Cerebellar nuclear complex (tissue), 1 donor: ENCODE measurements around the gene CTSE.
A peak's percentile ranks its signal among the peaks of the same experiment; 100 is the strongest.

Experiments
- DNase-seq, 2 experiments: peaks; one replicate each; lab custom pipeline; 2025; lab: John Stamatoyannopoulos, UW

CTSE gene

GRCh38 chr1:205991237-205991636 is 32.5 kb downstream of the CTSE start:
- DNase-seq = no peak

GRCh38 chr1:205990226-205990625 is 33.5 kb downstream of the CTSE start:
- no peak for DNase-seq

GRCh38 chr1:205989786-205990185 is 33.9 kb downstream of the CTSE start:
- DNase-seq = no peak

GRCh38 chr1:205988585-205988995 is 35.1 kb downstream of the CTSE start:
- DNase-seq = no peak

GRCh38 chr1:205986861-205987260 is 36.8 kb downstream of the CTSE start:
- no peak for DNase-seq

GRCh38 chr1:205986292-205986691 is 37.4 kb downstream of the CTSE start:
- no peak for DNase-seq

GRCh38 chr1:205985330-205986005 is 38.2 kb downstream of the CTSE start:
- DNase-seq = no peak

GRCh38 chr1:205983925-205984725 is 39.6 kb downstream of the CTSE start:
- DNase-seq = no peak

GRCh38 chr1:205981257-205981656 is 42.4 kb downstream of the CTSE start:
- DNase-seq = no peak

GRCh38 chr1:205980237-205980870 is 43.3 kb downstream of the CTSE start:
- DNase-seq = no peak

GRCh38 chr1:205979301-205979700 is 44.4 kb downstream of the CTSE start:
- no peak for DNase-seq

GRCh38 chr1:205978676-205979075 is 45.0 kb downstream of the CTSE start:
- DNase-seq = no peak

- DNase-seq = peak in 1 of 2 experiments; percentile 41
These were observed 46.2 kb downstream of the CTSE start for GRCh38 chr1:205977402-205978014.

GRCh38 chr1:205976708-205977401 is 46.8 kb downstream of the CTSE start:
- no peak for DNase-seq

GRCh38 chr1:205976036-205976435 is 47.7 kb downstream of the CTSE start:
- no peak for DNase-seq

- no peak for DNase-seq
These were observed 48.2 kb downstream of the CTSE start for GRCh38 chr1:205975387-205975998.

- no peak for DNase-seq
These were observed 49.0 kb downstream of the CTSE start for GRCh38 chr1:205974712-205975111.

- DNase-seq = no peak
These were observed 50.1 kb downstream of the CTSE start for GRCh38 chr1:205973377-205974232.

- DNase-seq = no peak
These were observed 51.1 kb downstream of the CTSE start for GRCh38 chr1:205972491-205973168.

- no peak for DNase-seq
These were observed 51.6 kb downstream of the CTSE start for GRCh38 chr1:205972081-205972480.
